Smooth muscle cell (in vitro differentiated cells): ENCODE measurements around the gene RB1. TPM values are rescaled to one million over a fixed set of nuclear protein-coding genes. Genes with fewer than 3 reads are reported as not detected.

Source experiments
- DNase-seq: peaks from one replicate; lab custom pipeline; 2025; ENCODE audit not compliant: unreplicated experiment; lab: John Stamatoyannopoulos, UW
- H2AFZ ChIP-seq: fragments of 200-600 bp; sonication (generic); 2 replicates; pipeline ENCODE4 v1.6.0; 2016; ENCODE audit warnings: antibody characterized with exemption, low read depth, mild to moderate bottlenecking
- H3F3A ChIP-seq: fragments of 200-600 bp; sonication (generic); 2 replicates; pipeline ENCODE4 v1.6.0; 2017; ENCODE audit warnings: antibody characterized with exemption, low read depth
- H3K27ac ChIP-seq: fragments of 200-600 bp; sonication (generic); 2 replicates; pipeline ENCODE4 v1.5.1; 2016; ENCODE audit warnings: low read depth, mild to moderate bottlenecking
- H3K27me3 ChIP-seq: fragments of 200-600 bp; sonication (generic); 2 replicates; pipeline ENCODE4 v1.6.1; 2016; ENCODE audit warnings: low read depth, mild to moderate bottlenecking
- H3K36me3 ChIP-seq: fragments of 200-600 bp; sonication (generic); 2 replicates; pipeline ENCODE4 v1.5.1; 2016; ENCODE audit warnings: low read depth
- H3K4me1 ChIP-seq: fragments of 200-600 bp; sonication (generic); 2 replicates; pipeline ENCODE4 v1.5.1; 2016; ENCODE audit warnings: low read depth
- H3K4me2 ChIP-seq: fragments of 200-600 bp; sonication (generic); 2 replicates; pipeline ENCODE4 v1.6.0; 2016; ENCODE audit warnings: mild to moderate bottlenecking
- H3K4me3 ChIP-seq: fragments of 200-600 bp; sonication (generic); 2 replicates; pipeline ENCODE4 v1.5.1; 2016; ENCODE audit warnings: mild to moderate bottlenecking
- H3K79me2 ChIP-seq: fragments of 200-600 bp; sonication (generic); 2 replicates; pipeline ENCODE4 v1.6.0; 2016; ENCODE audit warnings: low read depth, mild to moderate bottlenecking
- H3K9ac ChIP-seq: fragments of 200-600 bp; sonication (generic); 2 replicates; pipeline ENCODE4 v1.6.0; 2016; ENCODE audit warnings: low read depth
- H3K9me3 ChIP-seq: fragments of 200-600 bp; sonication (generic); replicated peaks from 2 replicates; pipeline ENCODE4 v1.5.1; 2016; ENCODE audit warnings: low read depth
- H4K20me1 ChIP-seq: fragments of 200-600 bp; sonication (generic); 2 replicates; pipeline ENCODE4 v1.6.0; 2016; ENCODE audit warnings: low read depth
- WGBS: methylation state at CpG from one replicate; pipeline ENCODE4 v1.1.7; 2016; ENCODE audit warnings: low lambda C conversion rate; 5-methylcytosine and 5-hydroxymethylcytosine counted together
- polyA plus RNA-seq: library from polyadenylated mRNA; unstranded; fragments of >200 nt; fragmentation: Nextera tagmentation; extraction: Ambion mirVana; gene quantifications from 2 replicates; pipeline ENCODE4 v1.2.1, GENCODE V29; 2016
- total RNA-seq: library from RNA; depleted of rRNA; stranded (reverse); fragments of >200 nt; gene quantifications from 2 replicates; pipeline ENCODE4 v1.2.3, GENCODE V29; 2014
- TF ChIP-seq, protein P1 (sequence below): fragments of 200-600 bp; sonication (generic); IDR thresholded peaks from 2 replicates; pipeline ENCODE4 v1.5.1; 2017; ENCODE audit warnings: borderline replicate concordance, mild to moderate bottlenecking, antibody characterized with exemption; ENCODE audit not compliant: insufficient read depth, poor library complexity, severe bottlenecking

The RB1 gene
- total and polyA plus RNA-seq, 2 experiments from 2014 or later, result 12.5 to 40.2 TPM

DNA sequence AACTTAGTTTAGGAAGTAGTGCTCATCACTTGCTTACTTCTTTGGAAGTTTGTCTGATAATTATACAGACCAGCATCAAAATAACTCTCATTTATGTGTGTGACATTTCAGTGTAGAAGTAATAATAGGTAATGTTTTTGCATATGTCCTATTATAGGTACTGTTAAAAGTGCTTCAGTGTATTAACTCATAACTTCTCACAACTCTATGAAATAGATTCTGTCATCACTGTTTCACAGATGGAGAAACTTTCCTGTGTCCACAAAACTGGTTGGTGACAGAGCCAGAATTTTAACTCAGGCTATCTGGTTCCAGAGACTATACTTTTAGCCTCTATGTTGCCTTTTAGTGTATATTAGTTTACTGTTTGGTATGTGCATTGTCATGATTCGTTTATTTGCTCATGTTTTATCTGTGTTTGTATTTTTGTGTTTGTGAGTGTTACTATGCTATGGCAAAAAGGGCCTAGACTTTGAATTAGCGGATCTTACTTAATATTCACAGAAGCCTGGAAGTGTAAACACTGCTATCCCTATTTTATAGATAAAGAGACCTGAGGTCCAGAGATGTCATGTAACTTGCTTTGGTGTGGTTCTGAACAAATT lies 96.6 kb downstream of the RB1 start:
- Histone ChIP-seq H3K4me3 (no peak overlapping the region), H3K79me2 (no peaks in the 10 kb centered on the region), H3K4me1 (peaks cover 4% of the 10 kb centered on the region), H3K27me3 (no peaks in the 10 kb centered on the region), H3K27ac (peak overlapping the region; percentile 82), H2AFZ (no peak overlapping the region), H3K9me3 (no peaks in the 10 kb centered on the region), H3K9ac (peak overlapping the region; percentile 62), H3K4me2 (peak overlapping the region; percentile 17), H4K20me1 (no peaks in the 10 kb centered on the region), H3K36me3 (no peaks in the 10 kb centered on the region), H3F3A (no peaks in the 10 kb centered on the region)
- TF ChIP-seq, protein P1, sequence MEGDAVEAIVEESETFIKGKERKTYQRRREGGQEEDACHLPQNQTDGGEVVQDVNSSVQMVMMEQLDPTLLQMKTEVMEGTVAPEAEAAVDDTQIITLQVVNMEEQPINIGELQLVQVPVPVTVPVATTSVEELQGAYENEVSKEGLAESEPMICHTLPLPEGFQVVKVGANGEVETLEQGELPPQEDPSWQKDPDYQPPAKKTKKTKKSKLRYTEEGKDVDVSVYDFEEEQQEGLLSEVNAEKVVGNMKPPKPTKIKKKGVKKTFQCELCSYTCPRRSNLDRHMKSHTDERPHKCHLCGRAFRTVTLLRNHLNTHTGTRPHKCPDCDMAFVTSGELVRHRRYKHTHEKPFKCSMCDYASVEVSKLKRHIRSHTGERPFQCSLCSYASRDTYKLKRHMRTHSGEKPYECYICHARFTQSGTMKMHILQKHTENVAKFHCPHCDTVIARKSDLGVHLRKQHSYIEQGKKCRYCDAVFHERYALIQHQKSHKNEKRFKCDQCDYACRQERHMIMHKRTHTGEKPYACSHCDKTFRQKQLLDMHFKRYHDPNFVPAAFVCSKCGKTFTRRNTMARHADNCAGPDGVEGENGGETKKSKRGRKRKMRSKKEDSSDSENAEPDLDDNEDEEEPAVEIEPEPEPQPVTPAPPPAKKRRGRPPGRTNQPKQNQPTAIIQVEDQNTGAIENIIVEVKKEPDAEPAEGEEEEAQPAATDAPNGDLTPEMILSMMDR, result no peak
- WGBS, result 62% methylated on average over 2 of the region's 2 CpGs
- no peak for DNase-seq

DNA sequence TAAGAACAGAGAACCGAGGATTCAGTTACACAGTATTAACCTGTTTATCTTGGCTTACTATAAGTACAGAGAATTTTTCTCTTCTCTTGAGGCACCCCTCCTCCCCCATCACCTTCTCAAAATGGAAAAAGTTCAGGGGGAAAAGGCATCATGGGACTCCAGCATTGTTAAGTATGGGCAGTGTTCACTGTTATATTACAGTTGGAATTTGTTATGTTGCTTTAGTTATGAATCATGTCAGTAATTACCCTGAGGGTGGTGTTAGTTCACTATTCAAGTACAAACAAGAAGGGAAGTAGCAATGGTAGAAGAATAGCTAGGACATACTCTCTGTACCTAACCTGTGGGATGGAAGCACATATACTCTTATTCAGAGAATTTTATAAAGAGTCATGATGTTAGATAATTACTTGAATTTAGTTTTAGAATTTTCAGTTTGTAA lies 97.3 kb downstream of the RB1 start:
- WGBS, result 60% methylated on average over 1 of the region's 1 CpG
- Histone ChIP-seq H3K4me3 (no peak overlapping the region), H3F3A (no peaks in the 10 kb centered on the region), H3K27me3 (no peaks in the 10 kb centered on the region), H3K79me2 (no peaks in the 10 kb centered on the region), H3K4me1 (peaks cover 4% of the 10 kb centered on the region), H2AFZ (no peak overlapping the region), H3K27ac (peak overlapping the region; percentile 82), H3K36me3 (no peaks in the 10 kb centered on the region), H4K20me1 (no peaks in the 10 kb centered on the region), H3K9ac (peak overlapping the region; percentile 62), H3K4me2 (peak overlapping the region; percentile 17), H3K9me3 (no peaks in the 10 kb centered on the region)
- no peak for DNase-seq
- TF ChIP-seq, protein P1, result no peak

DNA sequence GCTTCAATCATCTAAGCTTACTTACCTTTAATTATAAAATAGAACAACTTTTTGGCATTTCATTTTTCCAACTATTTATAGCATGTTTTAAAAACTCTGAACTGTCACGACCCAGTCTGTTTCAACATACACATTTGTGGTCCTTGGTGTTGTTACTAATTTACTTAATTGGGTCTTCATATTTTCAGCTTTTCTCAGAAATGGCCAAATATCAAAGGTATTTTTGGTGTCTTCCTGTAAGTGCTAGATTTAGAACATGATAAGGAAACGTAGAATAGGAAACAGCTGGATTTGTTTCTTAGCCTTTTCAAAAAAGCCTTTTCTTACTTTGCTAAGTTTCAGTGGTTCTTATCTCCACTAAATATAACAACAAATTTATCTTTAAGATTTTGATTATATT lies 97.9 kb downstream of the RB1 start:
- TF ChIP-seq, protein P1, result no peak
- H3K36me3 ChIP-seq, result no peaks in the 10 kb centered on the region
- WGBS, result 44% methylated on average over 2 of the region's 2 CpGs
- H3F3A ChIP-seq, result no peaks in the 10 kb centered on the region
- H3K4me2 ChIP-seq, result peak overlapping the region; percentile 17
- DNase-seq, result no peak
- H3K27me3 ChIP-seq, result no peaks in the 10 kb centered on the region
- H3K27ac ChIP-seq, result peak overlapping the region; percentile 82
- H3K9ac ChIP-seq, result no peak overlapping the region
- no peak overlapping the region for H3K4me3 ChIP-seq
- no peaks in the 10 kb centered on the region for H4K20me1 ChIP-seq
- no peaks in the 10 kb centered on the region for H3K79me2 ChIP-seq
- H3K9me3 ChIP-seq, result no peaks in the 10 kb centered on the region
- no peak overlapping the region for H2AFZ ChIP-seq
- peaks cover 4% of the 10 kb centered on the region for H3K4me1 ChIP-seq
